Inflammatory macrophage treated with lipopolysaccharide for 4 hours (primary cell): ENCODE data around the gene TRANK1.
"Not testable (repeated sequence)": the region's sequence is repeated elsewhere in the genome, so short reads cannot be mapped to it uniquely, and the experiment has no call there.

Source experiments
- DNase-seq: peaks from one replicate; pipeline ENCODE4 v3.0.0-alpha.2; 2020

TRANK1 gene

GRCh38 chr3:36911990-36912804 is 32.7 kb downstream of the TRANK1 start:
- DNase-seq = peak; percentile 90

GRCh38 chr3:36909666-36910065 is 35.2 kb downstream of the TRANK1 start:
- DNase-seq = no peak

- no peak for DNase-seq
Observed at GRCh38 chr3:36909181-36909580, 35.7 kb downstream of the TRANK1 start.

- no peak for DNase-seq
Observed at GRCh38 chr3:36908647-36909180, 36.1 kb downstream of the TRANK1 start.

GRCh38 chr3:36907911-36908646 is 36.8 kb downstream of the TRANK1 start:
- peak; percentile 94 for DNase-seq

- peak; percentile 85 for DNase-seq
Observed at GRCh38 chr3:36906504-36907149, 38.2 kb downstream of the TRANK1 start.

- no peak for DNase-seq
Observed at GRCh38 chr3:36905545-36905944, 39.3 kb downstream of the TRANK1 start.

GRCh38 chr3:36904641-36905040 is 40.2 kb downstream of the TRANK1 start:
- peak; percentile 62 for DNase-seq

GRCh38 chr3:36904065-36904464 is 40.8 kb downstream of the TRANK1 start:
- DNase-seq = not testable (repeated sequence)

- DNase-seq = no peak
Observed at GRCh38 chr3:36903119-36903882, 41.6 kb downstream of the TRANK1 start.

GRCh38 chr3:36901588-36901987 is 43.3 kb downstream of the TRANK1 start:
- DNase-seq = no peak

- DNase-seq = no peak
Observed at GRCh38 chr3:36900474-36901443, 44.1 kb downstream of the TRANK1 start.

- peak; percentile 76 for DNase-seq
Observed at GRCh38 chr3:36895496-36896409, 49.1 kb downstream of the TRANK1 start.

- peak; percentile 76 for DNase-seq
Observed at GRCh38 chr3:36894914-36895313, 49.9 kb downstream of the TRANK1 start.

GRCh38 chr3:36893826-36894225 is 51.0 kb downstream of the TRANK1 start:
- DNase-seq = peak; percentile 20

- peak; percentile 92 for DNase-seq
Observed at GRCh38 chr3:36893137-36893557, 51.7 kb downstream of the TRANK1 start.

GRCh38 chr3:36892457-36893136 is 52.3 kb downstream of the TRANK1 start:
- DNase-seq = no peak

- DNase-seq = no peak
Observed at GRCh38 chr3:36891701-36892160, 53.1 kb downstream of the TRANK1 start.

GRCh38 chr3:36891097-36891496 is 53.8 kb downstream of the TRANK1 start:
- not testable (repeated sequence) for DNase-seq
